Vagina (tissue), 2 donors: ENCODE data around the gene DUSP28. TPM values are rescaled to one million over a fixed set of nuclear protein-coding genes. Genes with fewer than 3 reads are reported as not detected.

Experiments
- DNase-seq, 2 donors: peaks; one replicate each; pipeline ENCODE4 v3.0.0-alpha.2; 2017; ENCODE audit errors: extremely low spot score in 2 of 2
- H3K27ac ChIP-seq: fragments of 200-600 bp; sonication (generic); one replicate; pipeline ENCODE4 v1.5.1; 2019
- H3K27me3 ChIP-seq: fragments of 200-600 bp; sonication (generic); one replicate; pipeline ENCODE4 v1.5.1; 2019
- H3K36me3 ChIP-seq, 2 donors: fragments of 200-600 bp; sonication (generic); one replicate each; pipeline ENCODE4 v1.5.1; 2017 to 2019
- H3K4me1 ChIP-seq: fragments of 200-600 bp; sonication (generic); one replicate; pipeline ENCODE4 v1.5.1; 2019
- H3K4me3 ChIP-seq, 2 donors: fragments of 200-600 bp; sonication (generic); 1 replicate in 1 of 2; 2 replicates in 1 of 2; pipeline ENCODE4 v1.5.1; 2016 to 2019
- H3K9me3 ChIP-seq: fragments of 200-600 bp; sonication (generic); one replicate; pipeline ENCODE4 v1.5.1; 2019
- POLR2A ChIP-seq, 2 donors: fragments of 450-650 bp; IDR thresholded peaks; one replicate each; pipeline ENCODE4 v1.6.1; 2017; ENCODE audit warnings: antibody characterized with exemption in 2 of 2, mild to moderate bottlenecking in 2 of 2, moderate library complexity in 2 of 2
- POLR2AphosphoS5 ChIP-seq, 2 donors: sonication (generic); formaldehyde crosslinking; IDR thresholded peaks; one replicate each; pipeline ENCODE4 v1.9.0; 2017; ENCODE audit warnings: antibody characterized with exemption in 2 of 2, mild to moderate bottlenecking in 2 of 2, low read depth in 1 of 2; ENCODE audit not compliant: insufficient read depth in 1 of 2
- intact Hi-C: fragments of 100-400 bp; cut with DNase I; formaldehyde crosslinking; loops from one replicate; pipeline ENCODE4 v1.15.1; 2023
- total RNA-seq: library from RNA; depleted of rRNA; stranded (reverse); fragments of >200 nt; gene quantifications from one replicate; pipeline ENCODE4 v1.2.3, GENCODE V29; 2016
- TF ChIP-seq, protein P1 (sequence below), 3 experiments: fragments of 450-650 bp in 2 of 3; fragments of 200-600 bp in 1 of 3; sonication (generic) in 1 of 3; IDR thresholded peaks; one replicate each; pipeline ENCODE4 v1.5.1; 2017 to 2019; ENCODE audit warnings: antibody characterized with exemption in 3 of 3, mild to moderate bottlenecking in 2 of 3, moderate library complexity in 2 of 3

DUSP28 gene
- total RNA-seq, 1 donor from 2014 or later = 5.9 TPM

DNA sequence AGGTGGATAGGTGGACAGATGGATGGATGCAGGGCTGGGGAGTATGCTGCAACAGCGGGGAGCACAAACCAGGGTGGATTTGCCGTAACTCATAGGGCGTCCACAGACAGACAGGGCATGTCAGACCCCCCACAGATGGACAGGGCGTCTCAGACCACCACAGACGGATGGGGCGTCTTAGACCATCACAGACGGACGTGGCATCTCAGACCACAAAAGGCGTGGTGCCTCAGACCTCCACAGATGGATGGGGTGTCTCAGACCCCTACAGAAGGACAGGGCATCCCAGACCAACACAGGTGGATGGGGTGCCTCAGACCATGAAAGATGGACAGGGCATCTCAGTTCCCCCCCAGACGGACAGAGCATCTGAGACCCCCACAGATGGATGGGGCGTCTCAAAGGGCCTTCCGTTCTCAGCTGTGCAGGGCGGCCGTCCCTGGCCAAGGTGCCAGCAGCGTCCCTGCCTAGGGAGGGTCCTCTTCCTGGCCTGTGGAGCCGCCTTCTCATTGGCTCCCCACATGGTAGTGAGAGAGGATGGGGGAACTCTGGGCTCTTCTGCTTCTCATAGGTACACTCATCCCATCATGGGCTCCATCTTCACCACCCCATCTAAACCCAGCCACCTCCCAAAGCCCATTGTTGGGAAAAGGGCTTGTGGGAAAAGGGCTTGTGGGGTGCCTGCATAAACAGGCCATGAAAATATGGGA is 4.5 kb upstream of the DUSP28 start:
- H3K9me3 ChIP-seq = no peaks in the 10 kb centered on the region
- H3K27me3 ChIP-seq = no peaks in the 10 kb centered on the region
- intact Hi-C loops = no loop called here
- no peak overlapping the region for H3K4me3 ChIP-seq
- TF ChIP-seq, protein P1, sequence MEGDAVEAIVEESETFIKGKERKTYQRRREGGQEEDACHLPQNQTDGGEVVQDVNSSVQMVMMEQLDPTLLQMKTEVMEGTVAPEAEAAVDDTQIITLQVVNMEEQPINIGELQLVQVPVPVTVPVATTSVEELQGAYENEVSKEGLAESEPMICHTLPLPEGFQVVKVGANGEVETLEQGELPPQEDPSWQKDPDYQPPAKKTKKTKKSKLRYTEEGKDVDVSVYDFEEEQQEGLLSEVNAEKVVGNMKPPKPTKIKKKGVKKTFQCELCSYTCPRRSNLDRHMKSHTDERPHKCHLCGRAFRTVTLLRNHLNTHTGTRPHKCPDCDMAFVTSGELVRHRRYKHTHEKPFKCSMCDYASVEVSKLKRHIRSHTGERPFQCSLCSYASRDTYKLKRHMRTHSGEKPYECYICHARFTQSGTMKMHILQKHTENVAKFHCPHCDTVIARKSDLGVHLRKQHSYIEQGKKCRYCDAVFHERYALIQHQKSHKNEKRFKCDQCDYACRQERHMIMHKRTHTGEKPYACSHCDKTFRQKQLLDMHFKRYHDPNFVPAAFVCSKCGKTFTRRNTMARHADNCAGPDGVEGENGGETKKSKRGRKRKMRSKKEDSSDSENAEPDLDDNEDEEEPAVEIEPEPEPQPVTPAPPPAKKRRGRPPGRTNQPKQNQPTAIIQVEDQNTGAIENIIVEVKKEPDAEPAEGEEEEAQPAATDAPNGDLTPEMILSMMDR (IDR thresholded peaks at IDR 0.05) = no peak
- no peak for TF ChIP-seq POLR2A (IDR thresholded peaks at IDR 0.05)
- H3K27ac ChIP-seq = no peak overlapping the region
- DNase-seq = peak in 1 of 2 donors; percentile 77
- peaks cover 37% of the 10 kb centered on the region for H3K4me1 ChIP-seq
- H3K36me3 ChIP-seq = peaks cover 0 to 7% of the 10 kb centered on the region in 2 donors

DNA sequence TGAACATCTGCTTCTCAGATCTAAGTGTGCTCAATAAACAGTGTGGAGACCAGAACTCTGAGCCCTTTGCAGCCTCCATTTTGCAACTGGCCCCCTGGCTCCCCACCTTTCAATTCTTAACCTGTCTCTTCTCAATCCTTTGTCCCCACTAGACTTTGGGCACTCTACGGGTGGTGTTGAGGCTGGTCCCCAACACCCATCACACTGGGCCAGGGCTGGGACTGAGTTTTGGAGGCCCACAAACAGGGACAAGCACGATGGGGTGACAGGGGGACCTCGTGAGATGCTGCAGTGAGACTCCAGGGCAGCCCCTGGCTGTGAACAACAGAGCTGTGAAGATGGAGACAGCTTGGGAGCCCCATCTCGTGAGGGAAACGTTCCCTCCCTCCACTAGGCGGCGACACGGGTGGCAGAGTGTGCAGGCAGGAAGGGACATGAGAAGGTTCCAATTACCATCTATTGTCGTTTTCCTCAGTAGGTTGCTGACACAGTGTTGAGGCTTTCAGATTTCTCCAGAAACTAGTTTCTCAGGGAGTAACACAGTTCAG is 3.5 kb upstream of the DUSP28 start:
- no peak overlapping the region for H3K27ac ChIP-seq
- H3K4me3 ChIP-seq = peak overlapping the region in 1 of 2 donors; percentile 56
- peak; percentile 27 to 93 for DNase-seq
- no peaks in the 10 kb centered on the region for H3K27me3 ChIP-seq
- peaks cover 42% of the 10 kb centered on the region for H3K4me1 ChIP-seq
- H3K36me3 ChIP-seq = no peaks in the 10 kb centered on the region
- intact Hi-C loops = no loop called here
- TF ChIP-seq, protein P1 (IDR thresholded peaks at IDR 0.05) = no peak
- TF ChIP-seq POLR2AphosphoS5 (IDR thresholded peaks at IDR 0.05; ENCODE audit: insufficient read depth in 1 of 2, low read depth in 1 of 2) (no peak), POLR2A (IDR thresholded peaks at IDR 0.05) (no peak)
- H3K9me3 ChIP-seq = no peaks in the 10 kb centered on the region

DNA sequence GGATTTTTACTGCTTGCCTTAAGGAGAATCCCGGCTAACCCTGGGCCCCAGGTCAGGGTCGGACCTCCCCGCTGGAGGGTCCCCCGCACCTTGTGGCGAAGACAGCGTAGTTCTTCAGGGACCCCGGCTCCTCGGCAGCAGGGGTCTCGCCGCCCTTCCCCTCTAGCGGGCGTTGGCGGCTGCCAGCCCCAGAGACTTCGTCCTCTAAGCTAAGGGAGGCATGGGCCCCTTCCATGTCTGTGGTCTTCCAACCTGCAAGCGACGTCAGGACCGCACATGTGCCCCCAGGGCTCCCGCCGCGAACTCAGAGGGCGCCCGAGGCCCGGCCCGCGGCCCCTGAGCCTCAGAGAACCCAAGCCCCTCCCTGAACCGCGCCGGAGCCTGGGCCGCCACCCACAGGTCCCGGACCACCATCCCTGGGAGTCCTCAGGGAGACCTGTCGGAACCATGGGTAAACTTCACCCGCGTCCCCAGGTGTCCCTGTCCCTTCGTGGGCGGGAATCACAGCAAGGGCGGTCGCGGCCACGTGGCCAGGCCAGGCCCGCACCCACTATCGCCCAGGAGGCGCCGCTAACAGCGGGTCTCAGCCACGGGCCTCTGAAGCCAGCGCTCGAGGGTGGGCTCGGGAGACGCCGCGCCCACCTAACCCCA is 2.9 kb upstream of the DUSP28 start:
- Histone ChIP-seq H3K27me3 (no peaks in the 10 kb centered on the region), H3K9me3 (no peaks in the 10 kb centered on the region), H3K27ac (no peak overlapping the region), H3K36me3 (no peaks in the 10 kb centered on the region), H3K4me3 (peak overlapping the region; percentile 55 to 56), H3K4me1 (peaks cover 48% of the 10 kb centered on the region)
- TF ChIP-seq POLR2A (IDR thresholded peaks at IDR 0.05) (no peak), POLR2AphosphoS5 (IDR thresholded peaks at IDR 0.05; ENCODE audit: insufficient read depth in 1 of 2, low read depth in 1 of 2) (no peak)
- TF ChIP-seq, protein P1 (IDR thresholded peaks at IDR 0.05) = no peak
- DNase-seq = peak; percentile 58 to 82
- intact Hi-C loops = no loop called here

DNA sequence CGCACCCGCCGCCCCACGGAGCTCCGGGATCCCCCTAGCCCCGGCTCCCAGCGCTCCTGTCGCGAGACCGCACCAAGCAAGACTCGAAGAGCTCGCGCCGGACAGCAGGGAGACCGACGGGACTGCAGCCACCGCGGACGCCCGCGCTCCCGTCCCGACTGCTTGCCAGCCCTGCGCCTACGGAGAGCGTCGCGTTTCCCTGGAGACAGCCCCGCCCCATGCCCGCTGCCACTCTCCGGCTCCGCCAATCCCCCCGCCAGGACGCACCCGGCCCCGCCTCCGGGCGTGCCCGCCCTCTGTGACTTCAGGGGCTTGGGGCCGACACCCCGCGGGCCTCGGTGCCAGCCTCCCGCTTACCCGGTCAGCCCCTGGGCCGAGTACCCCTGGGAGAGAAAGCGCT is 2.3 kb upstream of the DUSP28 start, which contains the start of gene ANKMY1:
TSS of gene ANKMY1 (minus strand) at position 181 of the 400 bp plus-strand sequence. CDS start 653 bp downstream, outside the sequence.
- Histone ChIP-seq H3K36me3 (no peaks in the 10 kb centered on the region), H3K27ac (no peak within 1 kb of the TSS), H3K27me3 (no peaks in the 10 kb centered on the region), H3K4me3 (peak within 1 kb of the TSS; percentile 55 to 56), H3K9me3 (no peaks in the 10 kb centered on the region), H3K4me1 (peaks cover 51% of the 10 kb centered on the region)
- intact Hi-C loops = no loop called here
- DNase-seq = peak in 1 of 2 donors; percentile 84
- TF ChIP-seq, protein P1 (IDR thresholded peaks at IDR 0.05) = no peak
- TF ChIP-seq POLR2A (IDR thresholded peaks at IDR 0.05) = no peak
- TF ChIP-seq POLR2AphosphoS5 (IDR thresholded peaks at IDR 0.05; ENCODE audit: insufficient read depth in 1 of 2, low read depth in 1 of 2) = no peak
